LNCAP (cell line): ENCODE measurements around the gene DDOST.

Source experiments
- TF ChIP-seq, protein P1 (sequence below): fragments of 450-650 bp; IDR thresholded peaks from 2 replicates; pipeline ENCODE4 v1.5.1; 2017; ENCODE audit warnings: mild to moderate bottlenecking

The DDOST gene

DNA sequence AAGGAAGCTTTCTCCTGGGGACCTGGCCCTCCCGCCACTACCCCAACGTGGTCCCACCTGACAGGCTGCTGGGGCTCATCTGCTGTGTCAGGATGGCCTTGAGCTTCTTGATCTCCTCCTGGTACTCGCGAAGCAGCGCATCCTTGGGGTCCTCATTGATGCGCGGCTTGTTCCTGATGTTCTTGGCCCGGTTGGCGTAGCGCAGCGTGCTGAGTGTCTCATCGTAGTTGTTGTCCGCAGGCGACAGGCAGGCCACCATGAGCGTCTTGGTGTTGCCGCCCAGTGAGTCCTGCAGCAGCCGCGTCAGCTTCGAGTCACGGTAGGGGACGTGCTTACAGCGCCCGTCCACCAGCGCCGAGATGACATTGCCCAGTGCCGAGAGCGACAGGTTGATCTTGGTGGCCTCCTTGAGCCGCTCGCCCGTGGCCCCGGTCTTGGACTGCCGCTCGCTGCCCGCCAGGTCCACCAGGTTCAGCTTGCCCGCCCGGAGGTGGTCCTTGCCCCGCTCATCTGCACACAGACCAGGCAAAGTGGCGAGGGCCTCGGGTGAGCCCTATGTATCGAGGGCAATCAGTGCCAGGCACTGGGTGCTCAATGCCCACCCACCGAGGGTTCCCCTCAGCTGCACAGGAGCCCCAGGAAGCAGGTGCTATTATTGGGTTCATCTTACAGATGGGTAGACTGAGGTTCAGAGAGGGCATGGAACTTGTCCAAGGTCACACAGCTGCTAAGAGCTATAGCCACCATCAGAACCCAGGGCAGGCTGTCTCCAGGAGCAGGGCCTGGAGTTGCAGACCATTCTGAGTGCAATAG lies 43.4 kb upstream of the DDOST start:
- TF ChIP-seq, protein P1, sequence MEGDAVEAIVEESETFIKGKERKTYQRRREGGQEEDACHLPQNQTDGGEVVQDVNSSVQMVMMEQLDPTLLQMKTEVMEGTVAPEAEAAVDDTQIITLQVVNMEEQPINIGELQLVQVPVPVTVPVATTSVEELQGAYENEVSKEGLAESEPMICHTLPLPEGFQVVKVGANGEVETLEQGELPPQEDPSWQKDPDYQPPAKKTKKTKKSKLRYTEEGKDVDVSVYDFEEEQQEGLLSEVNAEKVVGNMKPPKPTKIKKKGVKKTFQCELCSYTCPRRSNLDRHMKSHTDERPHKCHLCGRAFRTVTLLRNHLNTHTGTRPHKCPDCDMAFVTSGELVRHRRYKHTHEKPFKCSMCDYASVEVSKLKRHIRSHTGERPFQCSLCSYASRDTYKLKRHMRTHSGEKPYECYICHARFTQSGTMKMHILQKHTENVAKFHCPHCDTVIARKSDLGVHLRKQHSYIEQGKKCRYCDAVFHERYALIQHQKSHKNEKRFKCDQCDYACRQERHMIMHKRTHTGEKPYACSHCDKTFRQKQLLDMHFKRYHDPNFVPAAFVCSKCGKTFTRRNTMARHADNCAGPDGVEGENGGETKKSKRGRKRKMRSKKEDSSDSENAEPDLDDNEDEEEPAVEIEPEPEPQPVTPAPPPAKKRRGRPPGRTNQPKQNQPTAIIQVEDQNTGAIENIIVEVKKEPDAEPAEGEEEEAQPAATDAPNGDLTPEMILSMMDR: no peak

DNA sequence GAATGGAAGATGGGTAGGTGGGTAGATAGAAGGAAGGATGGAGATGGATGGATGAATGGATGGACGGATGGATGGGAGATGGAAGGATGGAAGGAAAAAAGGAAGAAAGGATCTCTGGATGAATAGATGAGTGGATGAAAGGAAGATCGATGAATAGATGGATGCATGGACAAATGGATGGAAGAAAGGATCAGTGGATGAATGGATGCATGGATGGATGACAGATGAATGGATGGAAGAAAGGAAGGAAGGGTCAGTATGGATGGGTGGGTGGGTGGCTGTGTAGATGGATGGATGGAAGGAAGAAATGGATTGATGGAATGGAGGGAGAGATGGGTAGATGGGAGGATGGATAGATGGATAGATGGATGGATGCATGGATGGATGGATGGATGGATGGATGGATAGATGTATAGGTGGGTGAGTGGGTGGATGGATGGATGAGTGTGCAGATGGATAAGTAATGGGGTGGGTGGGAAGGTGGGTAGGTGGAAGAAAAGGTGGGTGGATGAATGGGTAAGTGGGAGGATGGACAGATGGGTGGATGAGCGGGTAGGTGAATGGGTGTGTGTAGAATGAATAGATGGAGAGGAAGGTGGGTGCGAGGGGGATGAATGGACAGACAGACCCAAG lies 42.1 kb upstream of the DDOST start:
- TF ChIP-seq, protein P1: no peak

- TF ChIP-seq, protein P1: no peak
Observed at GRCh38 chr1:20702416-20702815, 41.2 kb upstream of the DDOST start.

- TF ChIP-seq, protein P1: no peak
Observed at GRCh38 chr1:20701847-20702246, 40.7 kb upstream of the DDOST start.

DNA sequence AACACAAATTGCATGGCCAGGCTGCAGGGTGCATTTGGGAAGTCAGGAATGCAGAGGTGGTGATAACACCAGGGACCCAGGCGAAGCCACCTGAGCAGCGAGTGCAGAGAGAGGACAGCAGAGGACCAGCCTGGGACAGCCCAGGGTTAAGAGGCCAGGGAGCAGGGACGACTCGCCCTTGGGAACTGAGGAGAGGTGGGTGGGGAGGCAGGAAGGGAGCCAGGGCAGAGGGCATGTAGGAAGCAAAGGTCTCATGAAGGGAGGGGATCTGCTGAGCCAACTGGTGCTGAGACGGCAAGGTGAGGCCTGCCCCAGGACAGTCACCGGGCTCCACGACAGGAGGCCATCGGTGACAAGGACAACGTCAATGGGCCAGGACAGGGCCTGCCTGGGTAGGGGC lies 40.3 kb upstream of the DDOST start:
- TF ChIP-seq, protein P1: no peak

- TF ChIP-seq, protein P1: no peak
Observed at GRCh38 chr1:20700636-20701215, 39.6 kb upstream of the DDOST start.

DNA sequence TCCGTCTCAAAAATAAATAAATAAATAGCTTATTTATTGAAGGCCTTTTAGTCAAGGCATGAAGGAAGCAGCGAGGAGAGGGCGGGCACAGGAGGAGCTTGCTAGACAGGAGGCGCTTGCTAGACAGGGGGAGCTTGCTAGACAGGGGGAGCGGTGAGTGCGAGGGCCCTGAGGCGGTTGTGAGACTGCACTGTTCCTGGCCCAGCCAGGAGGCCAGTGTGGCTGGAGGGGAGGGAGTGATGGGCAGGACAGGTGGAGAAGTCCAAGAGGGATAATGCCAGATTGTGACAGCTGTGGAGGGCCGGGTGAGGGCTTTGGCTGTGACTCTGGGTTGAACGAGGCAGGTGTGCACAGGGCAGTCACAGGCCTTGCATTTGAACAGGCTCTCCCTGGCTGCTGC lies 38.4 kb upstream of the DDOST start:
- TF ChIP-seq, protein P1: no peak
